Transverse colon (tissue), 4 donors: ENCODE data around the gene KRT33B.

Experiments
- CTCF ChIP-seq, 5 experiments: fragments of 200-600 bp in 3 of 5; fragments of 450-650 bp in 2 of 5; sonication (generic) in 3 of 5; IDR thresholded peaks; 1 replicate in 2 of 5; 2 replicates in 3 of 5; pipeline ENCODE4 v1.5.1; 2016 to 2017; ENCODE audit warnings: antibody characterized with exemption in 5 of 5, inconsistent platforms in 3 of 5, mild to moderate bottlenecking in 2 of 5, moderate library complexity in 1 of 5
- POLR2AphosphoS5 ChIP-seq, 3 donors: sonication (generic); formaldehyde crosslinking; IDR thresholded peaks; one replicate each; pipeline ENCODE4 v1.6.1; 2016; ENCODE audit warnings: antibody characterized with exemption in 3 of 3

- TF ChIP-seq POLR2AphosphoS5 (IDR thresholded peaks at IDR 0.05) = no peak
- no peak for TF ChIP-seq CTCF (IDR thresholded peaks at IDR 0.05)
Measured at GRCh38 chr17:41377546-41377945, 7.9 kb upstream of the KRT33B start.
